GM18511 (cell line): ENCODE measurements around the gene BRWD1.

ENCODE experiments used
- ATAC-seq: cut with Tn5 transposase; IDR thresholded peaks from one replicate; pipeline ENCODE4 v1.9.1; 2021; ENCODE audit warnings: mild to moderate bottlenecking, moderate library complexity; ENCODE audit not compliant: unreplicated experiment

The BRWD1 gene

DNA sequence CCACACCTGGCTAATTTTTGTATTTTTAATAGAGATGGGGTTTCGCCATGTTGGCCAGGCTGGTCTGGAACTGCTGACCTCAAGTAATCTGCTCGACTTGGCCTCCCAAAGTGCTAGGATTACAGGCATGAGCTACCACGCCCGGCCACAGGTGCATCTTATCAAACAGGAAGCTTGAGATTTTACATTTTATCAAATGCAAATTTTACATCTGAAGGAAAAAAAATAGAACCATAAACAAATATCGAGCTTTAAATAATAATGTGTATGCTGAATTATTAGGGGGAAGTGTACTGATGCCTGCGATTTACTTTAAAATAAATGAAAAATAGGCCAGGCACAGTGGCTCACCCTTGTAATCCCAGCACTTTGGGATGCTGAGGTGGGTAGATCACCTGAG lies 16.6 kb upstream of the BRWD1 start:
- no peak for ATAC-seq

DNA sequence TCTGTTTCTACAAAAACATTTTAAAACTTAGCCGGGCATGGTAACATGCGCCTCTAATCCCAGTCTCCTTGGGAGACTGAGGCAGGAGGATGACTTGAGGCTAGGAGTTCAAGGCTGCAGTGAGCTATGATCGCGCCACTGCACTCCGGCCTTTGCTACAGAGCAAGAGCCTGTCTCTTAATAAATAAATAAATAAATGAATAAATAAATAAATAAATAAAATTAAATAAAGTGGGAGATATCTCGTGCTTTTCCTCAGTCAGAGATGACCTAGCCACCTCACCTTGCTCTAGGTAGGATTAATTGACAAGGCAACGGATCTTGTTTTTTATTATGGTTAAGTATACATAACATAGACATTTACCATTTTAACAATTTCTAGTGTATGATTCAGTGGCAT lies 14.3 kb upstream of the BRWD1 start:
- ATAC-seq: no peak

DNA sequence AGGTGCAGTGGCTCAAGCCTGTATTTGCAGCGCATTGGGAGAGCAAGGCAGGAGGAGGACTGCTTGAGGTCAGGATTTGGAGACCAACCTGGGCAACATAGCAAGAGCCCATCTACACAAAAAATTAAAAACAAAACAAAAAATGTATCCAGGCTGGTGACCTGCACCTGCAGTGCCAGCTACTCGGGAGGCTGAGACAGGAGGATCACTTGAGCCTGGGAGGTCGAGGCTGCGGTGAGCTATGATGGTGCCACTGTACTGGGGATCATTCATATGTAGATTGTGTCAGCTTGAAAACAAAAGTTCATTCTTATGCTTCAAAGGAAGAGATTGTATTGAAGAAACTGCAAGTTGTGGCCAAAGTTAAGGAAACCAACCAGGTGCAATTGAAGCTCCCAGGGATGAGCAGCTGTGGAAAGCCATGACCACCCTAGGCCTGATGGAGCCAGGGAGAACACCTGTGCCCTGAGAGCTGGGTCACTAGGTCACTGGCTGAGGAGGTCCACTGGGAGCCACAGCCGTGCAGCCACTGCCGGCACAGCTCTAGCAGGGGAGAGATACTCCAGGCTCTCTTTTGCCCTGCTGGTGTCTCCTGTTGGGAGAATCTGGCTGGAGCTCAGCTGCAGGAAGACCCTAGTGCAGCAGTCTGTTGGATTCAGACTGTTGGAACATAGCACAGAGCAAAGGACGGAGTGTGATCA lies 13.3 kb upstream of the BRWD1 start:
- ATAC-seq: no peak

DNA sequence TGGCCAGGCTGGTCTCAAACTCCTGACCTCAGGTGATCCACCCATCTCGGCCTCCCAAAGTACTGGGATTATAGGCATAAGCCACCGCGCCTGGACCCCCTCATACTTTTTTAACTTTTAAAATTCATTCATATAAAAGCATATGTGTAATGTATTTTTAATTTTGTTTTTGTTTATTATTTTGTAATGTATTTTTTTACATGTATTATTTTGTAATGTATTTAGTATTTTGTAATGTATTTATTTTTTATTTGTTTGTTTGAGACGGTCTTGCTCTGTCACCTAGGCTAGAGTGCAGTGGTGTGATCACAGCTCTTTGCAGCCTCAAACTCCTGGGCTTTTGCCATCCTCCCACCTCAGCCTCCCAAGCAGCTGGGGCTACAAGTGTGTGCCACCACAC lies 12.0 kb upstream of the BRWD1 start:
- no peak for ATAC-seq

DNA sequence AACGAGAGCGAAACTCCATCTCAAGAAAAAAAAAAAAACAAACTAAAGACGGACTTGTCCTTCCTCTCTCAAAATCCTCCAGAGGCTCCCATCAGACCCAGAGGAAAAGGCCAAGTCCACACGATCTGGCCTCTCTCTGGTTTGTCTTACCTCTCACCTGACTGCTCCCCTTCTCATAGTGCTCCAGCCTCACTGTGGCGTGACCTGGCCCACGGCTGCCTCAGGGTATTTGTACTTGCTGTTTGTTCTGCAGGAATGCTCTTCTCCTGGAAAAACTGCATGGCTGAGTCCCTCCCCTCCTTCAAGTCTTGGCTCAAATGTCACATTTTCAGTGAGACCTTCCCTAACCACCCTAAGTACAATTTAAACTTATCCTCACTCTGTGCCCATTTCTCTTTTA lies 8.0 kb upstream of the BRWD1 start:
- no peak for ATAC-seq

DNA sequence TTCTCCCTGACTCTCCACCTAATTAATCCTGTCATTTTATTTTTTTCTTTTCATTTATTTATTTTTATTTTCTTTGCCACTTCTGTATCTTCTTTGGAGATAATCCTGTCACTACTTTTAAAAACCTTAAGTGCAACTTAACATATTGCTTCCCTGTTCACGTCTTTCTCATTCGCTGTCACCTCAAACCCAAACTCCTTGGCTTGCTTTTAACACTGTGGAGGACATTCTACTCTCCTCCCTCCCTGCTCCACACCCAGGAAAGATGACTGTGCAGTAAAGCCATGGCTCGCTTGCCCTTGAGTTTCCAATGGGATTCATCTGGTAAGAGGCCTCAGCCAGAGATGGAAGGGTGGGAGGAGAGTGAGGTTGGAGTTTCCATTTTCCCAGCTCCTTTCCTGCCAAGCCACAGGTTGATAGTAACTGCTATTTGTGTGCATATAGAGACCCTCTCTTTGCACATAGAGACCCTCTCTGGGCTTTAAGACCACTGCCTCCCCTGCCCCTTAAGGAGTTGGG lies 6.4 kb upstream of the BRWD1 start:
- ATAC-seq: no peak

DNA sequence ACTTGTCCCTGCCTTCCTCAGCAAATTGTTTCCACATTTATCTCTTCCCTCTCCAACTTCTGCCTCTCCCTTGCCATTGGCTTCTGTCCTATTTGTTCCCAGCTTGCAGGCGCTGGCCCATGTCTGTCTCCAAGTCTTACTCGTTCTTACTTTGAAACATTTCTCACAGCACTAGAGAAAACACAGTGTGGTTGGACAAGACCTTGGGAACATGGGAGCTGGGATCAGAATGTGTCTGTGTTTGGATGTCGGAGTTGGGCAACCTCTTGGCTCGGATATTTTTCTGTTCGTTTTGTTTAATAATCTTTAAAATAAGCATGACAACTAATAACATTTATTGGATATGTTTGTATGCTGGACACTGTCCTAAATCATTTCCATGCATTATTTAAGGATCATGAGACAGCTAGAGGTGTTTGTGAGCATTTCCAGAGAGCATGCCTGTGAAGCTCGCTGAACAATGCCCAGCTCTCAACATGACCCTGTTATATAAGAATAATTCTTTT lies 5.9 kb upstream of the BRWD1 start:
- no peak for ATAC-seq

DNA sequence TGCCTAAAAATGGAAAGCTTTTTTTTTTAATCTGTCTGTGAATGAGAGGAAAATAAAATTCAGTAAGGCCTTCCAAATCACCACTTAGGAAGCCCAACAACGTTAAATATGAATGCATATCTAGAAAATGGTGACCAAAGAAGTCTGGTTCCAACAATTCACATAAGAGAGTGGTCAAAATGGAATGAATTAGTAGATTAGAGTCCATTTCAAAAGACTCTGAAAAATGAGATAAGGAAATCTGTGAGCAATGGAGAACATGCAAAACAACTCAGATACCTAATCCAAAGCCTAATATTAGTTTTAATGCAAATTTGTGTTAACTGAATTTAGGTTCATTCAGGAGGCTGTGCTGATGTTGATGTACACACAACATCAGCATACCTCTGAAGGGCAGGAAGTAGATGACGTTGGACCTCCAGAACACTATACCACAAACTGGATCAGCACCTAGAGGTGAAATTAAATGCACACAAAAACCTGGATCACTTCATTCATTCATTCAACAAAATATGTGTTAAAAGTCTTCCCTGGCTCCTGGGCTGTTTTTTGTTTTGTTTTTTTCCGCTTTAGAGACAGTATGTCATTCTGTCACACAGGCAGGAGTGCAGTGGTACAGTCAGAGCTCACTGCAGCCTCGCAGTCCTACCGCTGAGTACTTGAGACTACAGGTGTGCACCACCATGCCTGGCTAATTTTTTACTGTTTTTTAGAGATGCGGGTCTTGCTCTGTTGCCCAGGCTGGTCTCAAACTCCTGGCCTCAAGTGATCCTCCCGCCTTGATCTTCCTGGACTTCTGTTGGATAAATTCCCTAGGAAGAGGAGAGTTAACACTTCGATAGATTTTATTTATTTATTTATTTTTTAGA lies 4.9 kb upstream of the BRWD1 start:
- ATAC-seq: no peak

DNA sequence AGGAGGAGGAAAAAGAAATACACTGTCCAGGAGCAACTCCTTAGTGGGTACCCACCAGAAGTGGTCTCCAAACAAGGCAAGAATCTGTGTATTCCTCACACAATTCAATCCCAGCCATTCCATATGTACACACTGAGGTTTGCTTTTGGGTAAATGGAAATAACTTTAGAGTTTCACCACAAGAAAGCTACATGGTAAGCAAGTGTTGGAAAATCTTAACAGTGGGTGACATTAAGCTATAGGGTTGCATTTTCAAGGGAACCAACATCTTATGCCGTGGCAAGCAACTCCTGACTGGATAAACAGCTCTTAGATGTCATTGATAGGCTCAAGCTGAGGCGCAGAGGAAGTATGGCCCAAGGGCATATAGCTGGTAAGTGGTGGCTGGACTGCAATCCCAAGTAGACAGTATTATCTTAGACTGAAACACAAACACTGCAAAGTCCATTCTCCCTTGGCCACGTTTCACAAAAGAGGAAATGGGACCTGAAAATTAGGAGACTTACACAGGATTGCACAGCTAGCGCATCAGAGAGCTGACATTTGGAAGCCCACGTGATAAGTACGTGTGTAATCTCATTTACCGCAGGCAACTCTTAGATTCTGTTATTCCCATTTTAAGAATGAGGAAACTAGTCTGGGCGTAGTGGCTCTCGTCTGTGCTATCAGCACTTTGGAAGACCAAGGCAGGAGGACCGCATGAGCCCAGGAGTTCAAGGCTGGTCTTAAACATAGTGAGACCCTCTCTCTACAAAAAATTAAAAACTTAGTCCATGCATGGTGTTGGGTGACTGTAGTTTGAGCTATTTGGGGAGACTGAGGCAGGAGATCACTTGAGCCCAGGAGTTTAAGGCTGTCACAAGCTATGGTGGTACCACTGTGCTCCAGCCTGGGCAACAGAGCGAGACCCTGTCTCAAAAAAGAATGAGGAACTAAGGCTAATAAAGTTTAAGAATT lies 4.0 kb upstream of the BRWD1 start:
- no peak for ATAC-seq

DNA sequence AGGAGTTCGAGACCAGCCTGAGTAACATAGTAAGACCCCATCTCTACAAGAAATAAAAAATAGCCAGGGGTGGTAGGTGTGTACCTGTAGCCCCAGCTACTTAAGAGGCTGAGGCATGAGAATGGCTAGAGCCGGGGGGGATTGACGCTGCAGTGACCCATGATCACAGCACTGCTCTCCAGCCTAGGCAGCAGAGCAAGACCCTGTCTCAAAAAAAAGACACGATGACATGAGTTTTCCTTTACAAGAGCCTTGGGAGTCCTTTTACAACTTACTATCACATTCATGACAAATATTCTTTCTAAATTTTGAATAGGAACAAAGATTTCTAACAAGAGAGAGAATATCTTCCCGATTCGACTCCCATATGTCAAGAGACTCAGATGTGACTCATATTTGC lies 3.3 kb upstream of the BRWD1 start:
- no peak for ATAC-seq

DNA sequence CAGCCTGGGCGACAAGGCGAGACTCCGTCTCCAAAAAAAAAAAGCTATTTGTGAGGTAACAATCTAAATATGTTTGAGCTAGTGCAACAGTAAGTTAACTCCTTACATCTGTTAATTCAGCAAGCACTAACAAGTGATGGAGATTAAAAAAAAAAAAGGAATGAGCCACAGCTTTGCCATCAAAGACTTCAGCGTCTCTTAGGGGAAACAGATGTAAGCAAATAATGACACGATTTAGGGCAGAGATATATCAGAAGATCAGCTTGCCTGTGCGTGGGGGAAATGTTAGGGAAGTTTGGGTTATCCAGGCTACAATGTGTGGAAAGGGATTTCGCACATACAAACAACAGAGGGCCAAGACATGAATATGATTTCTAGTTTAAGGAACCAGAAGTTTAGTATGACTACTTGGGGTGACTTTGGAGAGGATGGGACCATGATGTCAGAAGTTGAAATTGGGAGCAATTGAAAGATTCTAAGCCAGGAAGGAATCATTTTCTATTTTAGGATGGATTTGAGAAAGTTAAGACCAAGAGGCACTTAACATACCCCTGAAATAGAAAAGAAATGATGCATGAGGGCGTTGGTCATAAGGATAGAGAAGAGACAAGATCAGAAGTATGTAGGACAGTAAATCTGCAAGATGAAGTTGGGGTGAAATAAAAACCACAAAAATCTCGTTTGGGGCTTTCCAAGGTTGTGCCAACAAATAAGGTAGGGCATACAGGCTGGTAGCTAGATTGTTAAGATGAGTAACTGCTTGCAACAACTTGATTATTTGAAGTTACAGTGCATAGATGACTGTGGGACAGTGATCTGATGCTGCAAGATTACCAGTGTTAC lies 2.4 kb upstream of the BRWD1 start:
- ATAC-seq: no peak

DNA sequence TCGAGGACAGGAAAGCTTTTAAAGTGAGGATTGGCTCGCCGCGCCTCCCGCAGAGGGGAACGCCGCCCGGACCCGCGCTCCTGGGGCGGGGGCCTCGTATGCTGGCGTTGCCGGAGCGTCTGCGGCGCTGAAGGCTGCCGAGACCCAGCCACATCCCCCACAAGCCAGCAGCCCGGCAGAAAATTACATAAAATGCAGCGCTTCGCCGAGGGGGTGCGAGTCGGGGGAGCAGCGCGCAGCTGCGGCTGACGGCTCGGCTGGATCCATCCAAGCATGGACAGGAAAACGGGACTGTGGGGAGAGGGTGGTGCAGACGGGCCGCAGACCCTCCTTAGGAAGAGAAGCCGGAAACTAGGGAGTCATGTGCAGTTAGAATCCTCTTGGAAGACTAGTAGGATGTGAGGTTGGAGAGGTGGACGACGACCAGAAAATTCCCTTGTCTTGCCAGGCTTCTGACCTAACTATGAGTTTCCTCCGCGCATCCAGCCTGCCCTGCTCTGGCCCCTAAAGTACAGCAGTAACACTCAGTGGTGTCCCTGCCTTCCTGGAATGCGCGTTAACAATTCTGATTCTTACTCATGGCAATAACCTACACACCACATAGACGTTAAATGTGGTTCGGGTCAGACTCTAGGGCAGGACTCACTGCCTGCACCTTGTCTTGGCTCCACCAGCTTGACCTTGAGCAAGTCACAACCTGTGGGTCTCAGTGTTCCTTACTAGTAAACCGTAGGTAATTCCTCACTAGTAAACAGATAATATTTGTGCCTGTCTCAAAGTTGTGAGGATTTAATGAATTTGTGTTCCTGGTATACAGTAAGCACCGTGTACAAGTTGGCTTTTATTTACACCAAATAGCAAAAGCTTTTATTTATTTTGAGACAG lies 953 bp upstream of the BRWD1 start:
- ATAC-seq: peak; percentile 18

DNA sequence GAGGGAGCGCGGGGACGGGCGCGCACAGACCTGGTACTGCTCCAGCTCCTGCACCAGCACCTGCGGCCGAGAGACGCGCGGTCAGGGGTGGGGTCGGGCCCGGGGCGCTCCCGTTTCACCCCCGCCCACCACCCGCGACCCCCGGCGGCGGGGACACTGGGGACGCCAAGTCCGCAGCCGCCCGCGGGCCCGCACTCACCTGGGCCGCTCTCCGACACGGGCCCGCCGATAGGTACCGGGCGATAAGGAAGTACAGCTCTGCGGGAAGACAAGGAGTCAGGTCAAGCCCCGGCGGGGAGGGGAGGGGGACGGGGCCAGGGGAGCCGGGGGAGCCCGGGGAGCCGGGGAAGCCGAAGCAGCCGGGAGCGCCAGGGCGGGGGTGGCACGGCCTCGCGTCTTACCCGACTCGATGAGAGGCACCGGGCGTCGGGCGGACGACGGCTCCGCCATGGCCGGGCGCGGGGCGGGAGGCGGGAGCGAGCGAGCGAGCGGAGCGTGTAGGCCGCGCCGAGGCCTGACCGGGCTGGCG lies 326 bp downstream of the BRWD1 start:
- peak; percentile 15 for ATAC-seq

DNA sequence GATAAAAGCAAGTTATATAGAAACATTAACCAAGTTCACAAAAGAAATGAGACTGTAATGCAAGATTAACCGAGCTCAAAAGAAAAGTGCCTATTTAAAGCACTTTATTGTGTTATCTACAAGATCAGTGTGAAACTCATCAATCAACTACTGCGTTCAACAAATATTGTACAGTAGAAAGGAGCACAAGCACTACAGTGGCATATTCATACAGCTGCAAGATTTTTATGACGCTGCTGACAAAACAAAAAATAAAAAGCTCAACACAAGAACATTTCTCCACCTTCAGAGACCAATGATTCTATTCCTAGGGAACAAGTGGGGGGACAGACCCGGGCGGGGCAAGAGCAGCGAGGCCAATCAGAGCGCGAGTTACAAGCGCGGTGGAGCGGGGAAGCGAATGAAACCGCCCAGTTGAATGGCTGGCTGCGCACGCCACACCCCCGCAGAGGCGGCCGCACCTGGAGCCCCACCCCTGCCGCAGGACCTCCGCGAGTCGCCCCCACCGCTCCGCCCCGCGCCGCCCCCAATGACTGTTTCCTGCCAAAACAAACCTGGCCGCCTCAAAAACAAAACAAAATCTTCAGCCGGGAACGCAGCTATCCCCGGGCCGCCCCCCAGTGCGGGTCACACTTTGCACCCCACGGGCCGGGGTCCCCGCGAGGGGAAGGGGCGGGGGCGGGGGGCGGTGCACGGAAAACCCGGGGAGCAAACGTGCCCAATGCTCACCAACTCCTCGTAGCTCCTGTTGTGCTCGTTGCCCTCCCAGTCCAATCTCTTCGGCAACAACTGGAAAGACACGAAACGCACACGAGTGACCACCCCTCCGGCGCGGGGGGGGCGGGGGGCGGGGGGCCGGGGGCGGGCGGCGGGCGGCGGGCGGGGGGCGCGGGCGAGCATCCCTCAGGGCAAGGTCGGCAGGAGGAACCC lies 1.1 kb downstream of the BRWD1 start:
- peak; percentile 71 for ATAC-seq

DNA sequence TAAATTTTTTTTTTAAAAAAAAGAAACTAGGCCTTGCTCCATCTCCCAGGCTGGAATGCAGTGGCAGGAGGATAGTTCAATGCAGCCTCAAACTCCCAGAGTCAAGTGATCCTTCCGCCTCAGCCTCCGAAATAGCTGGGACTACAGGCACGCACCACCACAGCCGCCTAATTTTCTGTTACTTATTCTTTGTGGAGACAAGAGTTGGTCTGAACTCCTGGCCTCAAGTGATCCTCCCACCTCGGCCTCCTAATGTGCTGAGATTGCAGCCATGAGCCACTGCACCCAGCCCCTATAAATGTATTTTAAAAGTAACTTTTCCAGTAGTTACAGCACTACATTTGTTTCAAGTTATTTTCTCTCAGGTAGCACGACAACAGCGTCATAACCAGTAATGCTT lies 2.3 kb downstream of the BRWD1 start:
- ATAC-seq: no peak

DNA sequence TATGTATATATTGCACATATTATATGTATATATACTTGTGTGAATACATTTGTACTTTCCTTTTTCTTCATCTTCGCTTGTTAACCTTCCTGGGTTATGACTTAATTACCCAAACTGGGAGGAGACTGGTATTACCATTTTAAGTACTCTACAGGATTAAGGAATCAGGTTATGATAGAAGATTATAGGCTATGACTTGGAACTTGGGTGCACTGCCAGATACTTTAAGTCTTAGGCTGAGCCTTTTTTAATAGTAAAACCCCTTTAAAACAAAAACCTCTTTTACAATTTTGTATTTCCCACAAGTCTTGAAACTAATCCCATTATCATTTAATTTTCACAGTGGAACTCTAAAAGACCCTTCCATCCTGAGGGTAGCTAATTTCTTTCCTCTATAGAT lies 6.0 kb downstream of the BRWD1 start:
- ATAC-seq: no peak

DNA sequence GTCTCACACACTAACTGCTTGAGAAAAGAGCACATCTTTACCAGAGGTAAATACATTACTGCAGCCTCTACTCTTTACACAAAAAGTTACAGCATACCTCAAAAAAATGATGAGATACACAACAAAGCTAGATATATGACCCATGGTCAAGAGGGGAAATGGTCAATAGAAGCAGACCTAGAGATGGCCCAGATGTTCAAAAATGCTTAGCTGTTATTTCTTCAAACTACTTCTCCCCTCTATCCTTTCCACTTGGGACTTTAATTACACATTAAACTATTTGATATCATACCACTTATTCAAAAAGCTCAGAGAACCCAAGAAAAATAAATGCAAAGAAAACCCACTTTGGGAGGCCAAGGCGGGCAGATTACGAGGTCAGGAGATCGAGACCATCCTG lies 12.8 kb downstream of the BRWD1 start:
- ATAC-seq: no peak

DNA sequence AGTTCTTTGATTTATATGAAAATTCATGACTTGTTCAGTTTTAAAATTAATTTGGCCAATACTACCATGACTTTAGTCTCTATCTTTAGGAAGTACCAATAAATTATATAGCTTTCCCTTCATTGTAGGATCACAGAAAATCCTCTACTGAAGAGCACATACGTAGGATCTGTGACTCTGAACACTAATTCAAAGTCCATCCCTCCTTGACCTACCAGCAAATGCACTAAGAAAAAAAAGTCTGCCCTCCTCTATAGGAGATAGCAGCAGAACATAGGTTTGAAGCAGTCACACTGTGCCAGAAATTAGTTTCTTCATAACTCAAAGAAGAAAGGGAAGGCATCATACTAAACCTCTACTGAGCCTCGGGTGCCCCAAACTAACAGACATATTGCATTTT lies 16.5 kb downstream of the BRWD1 start:
- ATAC-seq: no peak
